ENCODE data around the gene HMGB2.

HMGB2 gene

GRCh38 chr4:173334085-173334890, at the start of gene HMGB2:
HMGB2 (minus strand) TSS chr4:173334358; CDS start chr4:173333649, 709 bp downstream.
- peak; percentile 99 for FAIRE-seq

GRCh38 chr4:173382349-173382748, 48.2 kb upstream of the HMGB2 start:
- FAIRE-seq: peak; percentile 44

- no peak for FAIRE-seq
Observed at GRCh38 chr4:173381610-173382009, 47.5 kb upstream of the HMGB2 start.

GRCh38 chr4:173380987-173381386, 46.8 kb upstream of the HMGB2 start:
- FAIRE-seq: no peak

- FAIRE-seq: no peak
Observed at GRCh38 chr4:173379929-173380328, 45.8 kb upstream of the HMGB2 start.

GRCh38 chr4:173374588-173374987, 40.4 kb upstream of the HMGB2 start:
- no peak for FAIRE-seq

GRCh38 chr4:173371292-173372192, 37.4 kb upstream of the HMGB2 start:
- FAIRE-seq: no peak

GRCh38 chr4:173370477-173371291, 36.5 kb upstream of the HMGB2 start, which contains the start of gene SAP30:
SAP30 (plus strand) TSS chr4:173370954; CDS start chr4:173371183, 229 bp downstream.
- peak; percentile 96 for FAIRE-seq

GRCh38 chr4:173370130-173370476, 35.9 kb upstream of the HMGB2 start:
- FAIRE-seq: no peak

GRCh38 chr4:173367946-173368345, 33.8 kb upstream of the HMGB2 start:
- FAIRE-seq: no peak

- no peak for FAIRE-seq
Observed at GRCh38 chr4:173367285-173367684, 33.1 kb upstream of the HMGB2 start.

- no peak for FAIRE-seq
Observed at GRCh38 chr4:173365359-173365996, 31.3 kb upstream of the HMGB2 start.

GRCh38 chr4:173362666-173363065, 28.5 kb upstream of the HMGB2 start:
- FAIRE-seq: no peak

GRCh38 chr4:173360587-173361221, 26.5 kb upstream of the HMGB2 start:
- FAIRE-seq: peak; percentile 90

GRCh38 chr4:173357939-173358338, 23.8 kb upstream of the HMGB2 start:
- no peak for FAIRE-seq

- no peak for FAIRE-seq
Observed at GRCh38 chr4:173347467-173347866, 13.3 kb upstream of the HMGB2 start.

GRCh38 chr4:173346074-173346473, 11.9 kb upstream of the HMGB2 start:
- peak; percentile 66 for FAIRE-seq

- no peak for FAIRE-seq
Observed at GRCh38 chr4:173345648-173346047, 11.5 kb upstream of the HMGB2 start.

GRCh38 chr4:173343832-173344397, 9.8 kb upstream of the HMGB2 start:
- FAIRE-seq: no peak

- FAIRE-seq: no peak
Observed at GRCh38 chr4:173337463-173337862, 3.3 kb upstream of the HMGB2 start.
